Adrenal gland (tissue), 12 donors: ENCODE data around the gene CCPG1. TPM values are rescaled to one million over a fixed set of nuclear protein-coding genes. Genes with fewer than 3 reads are reported as not detected.

Source experiments
- DNase-seq, 7 donors: peaks; one replicate each; pipeline ENCODE4 v3.0.0-alpha.2; 2019 to 2020
- H3K27ac ChIP-seq, 5 donors: fragments of 200-600 bp; sonication (generic) in 4 of 5; 1 replicate in 3 of 5; 2 replicates in 2 of 5; pipeline versions ENCODE4 v1.5.1 to v1.8.0; 2016 to 2020; ENCODE audit warnings: mild to moderate bottlenecking in 1 of 5
- H3K27me3 ChIP-seq: fragments of 200-600 bp; 2 replicates; pipeline ENCODE4 v1.8.0; 2021
- H3K36me3 ChIP-seq, 2 donors: fragments of 200-600 bp; replicated peaks in 1 of 2; 1 replicate in 1 of 2; 2 replicates in 1 of 2; pipeline versions ENCODE4 v1.5.1 to v1.8.0; 2018 to 2022
- H3K4me1 ChIP-seq, 2 donors: fragments of 200-600 bp; replicated peaks in 1 of 2; 1 replicate in 1 of 2; 2 replicates in 1 of 2; pipeline versions ENCODE4 v1.5.1 to v1.8.0; 2018 to 2021
- H3K4me3 ChIP-seq, 4 donors: fragments of 200-600 bp; sonication (generic) in 3 of 4; one replicate each; pipeline ENCODE4 v1.5.1; 2016 to 2018
- H3K9me3 ChIP-seq, 3 donors: fragments of 200-600 bp; sonication (generic) in 1 of 3; replicated peaks in 1 of 3; 1 replicate in 2 of 3; 2 replicates in 1 of 3; pipeline versions ENCODE4 v1.5.1 to v1.8.0; 2016 to 2021
- CTCF ChIP-seq, 6 experiments: fragments of 450-650 bp in 4 of 6; fragments of 200-600 bp in 2 of 6; sonication (generic) in 1 of 6; IDR thresholded peaks; 1 replicate in 5 of 6; 2 replicates in 1 of 6; pipeline versions ENCODE4 v1.5.1 to v1.8.0; 2016 to 2021; ENCODE audit warnings: antibody characterized with exemption in 6 of 6, mild to moderate bottlenecking in 2 of 6, moderate library complexity in 1 of 6
- POLR2A ChIP-seq, 2 donors: fragments of 450-650 bp; IDR thresholded peaks; one replicate each; pipeline ENCODE4 v1.6.1; 2017; ENCODE audit warnings: antibody characterized with exemption in 2 of 2, mild to moderate bottlenecking in 2 of 2, moderate library complexity in 1 of 2
- WGBS, 4 donors: extraction: QIAGEN DNeasy Blood & Tissue Kit in 2 of 4; methylation state at CpG; one replicate each; pipeline versions ENCODE4 v1.1.5 to v1.1.7; 2013 to 2017; 5-methylcytosine and 5-hydroxymethylcytosine counted together
- intact Hi-C, 2 donors: fragments of 100-400 bp; cut with DNase I; formaldehyde crosslinking; loops; one replicate each; pipeline versions ENCODE4 v1.14.1 to v1.15.0; 2022 to 2023
- microRNA counts, 2 donors: library from miRNA; unstranded; fragments of <30 nt; microRNA quantifications; one replicate each; lab custom pipeline; 2016
- microRNA-seq, 3 donors: library from miRNA; unstranded; fragments of <30 nt; microRNA quantifications; one replicate each; pipeline ENCODE4, GENCODE V29; 2017 to 2020
- polyA plus RNA-seq, 3 donors: library from polyadenylated mRNA; stranded (reverse); fragments of 200-250 nt in 2 of 3; fragments of 350-450 nt in 1 of 3; fragmentation: Illumina TruSeq in 1 of 3; extraction: RNeasy Lipid Tissue Mini Kit (QIAGEN cat#74804) in 1 of 3; gene quantifications; one replicate each; pipeline ENCODE4 v1.2.3, GENCODE V29; 2013 to 2014
- total RNA-seq, 9 donors: library from RNA; depleted of rRNA in 4 of 9; stranded (reverse); fragments of >200 nt in 4 of 9; fragments of 120-200 nt in 1 of 9; fragmentation: NEBNext Ultra II Directional in 1 of 9; extraction: Animal tissue kit (Norgen Biotek cat#: 25700) in 1 of 9; gene quantifications; one replicate each; pipeline versions ENCODE4 v1.1.0 to v1.2.4, GENCODE V29; 2013 to 2023
- donor health status: healthy with polysubstance abuse.
- donor health status: Bipolar disorder and iron deficiency.
- donor health status: DM: yes; HTN: yes; CAD: no.
- donor health status: DM: no; HTN: no; CAD: no.
- donor health status: DM: no; HTN: no; CAD: no.
- donor health status: DM: yes; HTN: yes; CAD: no.

Gene CCPG1
- total and polyA plus RNA-seq, 12 donors = 19.5 to 102 (median 66.3) TPM

GRCh38 chr15:55318588-55319494 lies 89.3 kb downstream of the CCPG1 start, which contains the start of the genes PIGB and PIGBOS1:
TSS of gene PIGB (plus strand) at chr15:55319222. CDS start at chr15:55319251, 29 bp downstream.
TSS of gene PIGBOS1 (minus strand) at chr15:55319123. CDS start at chr15:55317792, 1,331 bp downstream.
- whole genome bisulfite sequencing, 4 donors = 0 to 2% (median 1%) methylated on average over 30 to 49 of the region's 49 CpGs
- intact Hi-C loops = no loop called here
- H3K36me3 ChIP-seq = peaks cover 0 to 2% of the 10 kb centered on the region in 2 donors
- peak within 1 kb of the TSS; percentile 44 to 95 (median 74) for H3K4me3 ChIP-seq
- H3K4me1 ChIP-seq = peaks cover 4 to 32% of the 10 kb centered on the region in 2 donors
- H3K9me3 ChIP-seq = no peaks in the 10 kb centered on the region
- TF ChIP-seq CTCF (IDR thresholded peaks at IDR 0.05) (peak in 3 of 6 experiments; percentile 18 to 25 (median 25)), POLR2A (IDR thresholded peaks at IDR 0.05) (peak in 1 of 2 donors; percentile 75)
- H3K27me3 ChIP-seq = no peaks in the 10 kb centered on the region
- peak; percentile 83 to 93 (median 87) for DNase-seq
- peak within 1 kb of the TSS; percentile 83 to 96 (median 90) for H3K27ac ChIP-seq

MicroRNAs encoded within 50 kb of the gene (microRNA counts, 767-probe panel; counts per million panel counts)
- 0 counts per million in 2 donors for microRNA hsa-miR-628-3p (lab: Ali Mortazavi, UCI)
- microRNA hsa-miR-628-5p (lab: Ali Mortazavi, UCI) = 0 counts per million in 2 donors

Small RNA genes lying within 50 kb of the gene (microRNA-seq; reads per million reads assigned to microRNA genes)
- gene MIR628 = 81.3 to 130 (median 83.3) reads per million in 3 donors

Other genes starting within 250 kb of the CCPG1 start
- gene RSL24D1, start 211.4 kb downstream of the CCPG1 start, total RNA-seq = 10 to 100 TPM; 31.9 to 76.2 (median 52.0) TPM
- gene RSL24D1, start 211.4 kb downstream of the CCPG1 start, polyA plus RNA-seq = 10 to 100 TPM; 43.0 to 52.3 (median 49.3) TPM
- gene RAB27A, start 118.5 kb downstream of the CCPG1 start, total RNA-seq = 10 to 100 TPM in 8 of 9 donors, 1 to 10 TPM in 1; 7.1 to 78.3 (median 36.3) TPM
- 100 to 1,000 TPM in 1 of 3 donors, 10 to 100 TPM in 2; 12.6 to 102 (median 12.7) TPM for gene RAB27A, start 118.5 kb downstream of the CCPG1 start, polyA plus RNA-seq
- gene PIGBOS1, start 89.2 kb downstream of the CCPG1 start, total RNA-seq = 10 to 100 TPM; 11.1 to 22.0 (median 15.1) TPM
- gene PIGBOS1, start 89.2 kb downstream of the CCPG1 start, polyA plus RNA-seq = 10 to 100 TPM; 14.5 to 21.6 (median 17.4) TPM
- gene PIGB, start 89.1 kb downstream of the CCPG1 start, total RNA-seq = 10 to 100 TPM in 7 of 9 donors, 1 to 10 TPM in 2; 9.5 to 19.6 (median 13.7) TPM
- gene PIGB, start 89.1 kb downstream of the CCPG1 start, polyA plus RNA-seq = 10 to 100 TPM; 16.2 to 33.8 (median 20.4) TPM
- 1 to 10 TPM in 7 of 9 donors, under 1 TPM in 2; 0.75 to 6.4 (median 2.1) TPM for gene PIERCE2, start 136 bp upstream of the CCPG1 start, total RNA-seq
- gene PIERCE2, start 136 bp upstream of the CCPG1 start, polyA plus RNA-seq = 1 to 10 TPM; 3.5 to 6.5 (median 4.3) TPM
- gene DNAAF4, start 99.9 kb upstream of the CCPG1 start, total RNA-seq = 1 to 10 TPM in 7 of 9 donors, under 1 TPM in 1, not detected in 1; 0.63 to 3.3 (median 1.8) TPM
- 1 to 10 TPM; 3.7 to 6.4 (median 4.3) TPM for gene DNAAF4, start 99.9 kb upstream of the CCPG1 start, polyA plus RNA-seq
- gene PYGO1, start 180.0 kb upstream of the CCPG1 start, total RNA-seq = 10 to 100 TPM in 2 of 9 donors, 1 to 10 TPM in 7; 4.4 to 12.4 (median 8.4) TPM
- gene PYGO1, start 180.0 kb upstream of the CCPG1 start, polyA plus RNA-seq = 1 to 10 TPM; 1.6 to 8.1 (median 1.8) TPM